ENCODE data around the gene PLCH1.

DNA sequence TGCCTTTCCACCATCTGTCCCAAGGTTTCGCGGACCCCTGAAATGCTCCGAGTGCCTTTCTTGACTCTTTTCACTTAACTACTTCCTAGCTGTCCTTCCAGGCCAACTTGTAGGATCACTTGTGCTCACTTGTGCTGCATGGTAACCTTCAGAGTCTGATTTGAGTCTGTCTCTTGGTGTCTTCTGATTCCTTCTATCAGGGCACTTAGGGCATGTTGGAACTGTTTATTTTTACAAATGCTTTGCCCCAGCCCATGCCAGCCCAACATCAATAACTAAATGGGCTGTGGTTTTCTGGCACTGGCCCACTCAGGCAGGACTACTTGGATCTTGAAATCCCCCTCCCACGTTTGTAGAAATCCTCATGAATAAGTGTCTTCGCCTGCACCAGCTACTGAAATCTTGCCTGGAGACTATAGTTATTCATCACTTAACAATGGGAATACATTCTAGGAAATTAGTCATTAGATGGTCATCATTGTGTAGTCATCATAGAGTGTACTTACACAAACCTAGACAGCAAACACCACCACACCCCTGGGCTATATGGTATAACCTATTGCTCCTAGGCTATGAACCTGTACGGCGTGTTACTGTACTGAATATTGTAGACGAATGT lies 328.3 kb downstream of the PLCH1 start:
- TF ChIP-seq, protein P1, sequence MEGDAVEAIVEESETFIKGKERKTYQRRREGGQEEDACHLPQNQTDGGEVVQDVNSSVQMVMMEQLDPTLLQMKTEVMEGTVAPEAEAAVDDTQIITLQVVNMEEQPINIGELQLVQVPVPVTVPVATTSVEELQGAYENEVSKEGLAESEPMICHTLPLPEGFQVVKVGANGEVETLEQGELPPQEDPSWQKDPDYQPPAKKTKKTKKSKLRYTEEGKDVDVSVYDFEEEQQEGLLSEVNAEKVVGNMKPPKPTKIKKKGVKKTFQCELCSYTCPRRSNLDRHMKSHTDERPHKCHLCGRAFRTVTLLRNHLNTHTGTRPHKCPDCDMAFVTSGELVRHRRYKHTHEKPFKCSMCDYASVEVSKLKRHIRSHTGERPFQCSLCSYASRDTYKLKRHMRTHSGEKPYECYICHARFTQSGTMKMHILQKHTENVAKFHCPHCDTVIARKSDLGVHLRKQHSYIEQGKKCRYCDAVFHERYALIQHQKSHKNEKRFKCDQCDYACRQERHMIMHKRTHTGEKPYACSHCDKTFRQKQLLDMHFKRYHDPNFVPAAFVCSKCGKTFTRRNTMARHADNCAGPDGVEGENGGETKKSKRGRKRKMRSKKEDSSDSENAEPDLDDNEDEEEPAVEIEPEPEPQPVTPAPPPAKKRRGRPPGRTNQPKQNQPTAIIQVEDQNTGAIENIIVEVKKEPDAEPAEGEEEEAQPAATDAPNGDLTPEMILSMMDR (IDR thresholded peaks at IDR 0.05), result no peak
- no peak for TF ChIP-seq POLR2A (IDR thresholded peaks at IDR 0.05)

Data from right lobe of liver (tissue), 4 donors.